Measurements from ENCODE around the gene CCDC190.

CCDC190 gene

GRCh38 chr1:162849711-162850110, 11.3 kb downstream of the CCDC190 start:
- Histone ChIP-seq H2AFZ (ENCODE audit: low read depth, low read length, severe bottlenecking) (no peak overlapping the region), H3K79me2 (ENCODE audit: insufficient read depth, low read length) (no peaks in the 10 kb centered on the region), H3F3A (ENCODE audit: insufficient read depth) (no peaks in the 10 kb centered on the region), H3K9me2 (replicated peaks; ENCODE audit: insufficient read depth, low read length) (no peaks in the 10 kb centered on the region), H3K27ac (ENCODE audit: low read depth, low read length) (no peak overlapping the region), H3K9ac (ENCODE audit: low read length) (no peak overlapping the region), H4K20me1 (ENCODE audit: low read depth, low read length) (no peaks in the 10 kb centered on the region), H3K9me3 (ENCODE audit: insufficient read depth, low read length) (no peaks in the 10 kb centered on the region), H3K4me2 (ENCODE audit: low read depth, low read length, poor library complexity, severe bottlenecking) (no peak overlapping the region), H3K27me3 (ENCODE audit: low read length) (no peaks in the 10 kb centered on the region), H3K36me3 (ENCODE audit: low read length) (no peaks in the 10 kb centered on the region), H3K4me3 (ENCODE audit: insufficient read depth, low read length, poor library complexity, severe bottlenecking) (no peak overlapping the region)
- TF ChIP-seq CTCF (IDR thresholded peaks at IDR 0.05; ENCODE audit: insufficient read depth, low read length, poor library complexity, severe bottlenecking): no peak
- no peak for TF ChIP-seq EZH2phosphoT487 (conservative IDR thresholded peaks at IDR 0.05; ENCODE audit: low read length)

GRCh38 chr1:162847839-162848453, 13.0 kb downstream of the CCDC190 start:
- H3K4me3 ChIP-seq (ENCODE audit: insufficient read depth, low read length, poor library complexity, severe bottlenecking): no peak overlapping the region
- H3K27me3 ChIP-seq (ENCODE audit: low read length): no peaks in the 10 kb centered on the region
- peak; percentile 90 for TF ChIP-seq CTCF (IDR thresholded peaks at IDR 0.05; ENCODE audit: insufficient read depth, low read length, poor library complexity, severe bottlenecking)
- no peak for TF ChIP-seq EZH2phosphoT487 (conservative IDR thresholded peaks at IDR 0.05; ENCODE audit: low read length)
- no peaks in the 10 kb centered on the region for H3F3A ChIP-seq (ENCODE audit: insufficient read depth)
- H2AFZ ChIP-seq (ENCODE audit: low read depth, low read length, severe bottlenecking): no peak overlapping the region
- no peak overlapping the region for H3K27ac ChIP-seq (ENCODE audit: low read depth, low read length)
- H3K4me2 ChIP-seq (ENCODE audit: low read depth, low read length, poor library complexity, severe bottlenecking): no peak overlapping the region
- no peak overlapping the region for H3K9ac ChIP-seq (ENCODE audit: low read length)
- H3K9me3 ChIP-seq (ENCODE audit: insufficient read depth, low read length): no peaks in the 10 kb centered on the region
- H3K79me2 ChIP-seq (ENCODE audit: insufficient read depth, low read length): no peaks in the 10 kb centered on the region
- no peaks in the 10 kb centered on the region for H3K9me2 ChIP-seq (replicated peaks; ENCODE audit: insufficient read depth, low read length)
- H3K36me3 ChIP-seq (ENCODE audit: low read length): no peaks in the 10 kb centered on the region
- no peaks in the 10 kb centered on the region for H4K20me1 ChIP-seq (ENCODE audit: low read depth, low read length)

GRCh38 chr1:162846256-162847212, 14.4 kb downstream of the CCDC190 start:
- H3K27ac ChIP-seq (ENCODE audit: low read depth, low read length): no peak overlapping the region
- TF ChIP-seq EZH2phosphoT487 (conservative IDR thresholded peaks at IDR 0.05; ENCODE audit: low read length) (no peak), CTCF (IDR thresholded peaks at IDR 0.05; ENCODE audit: insufficient read depth, low read length, poor library complexity, severe bottlenecking) (no peak)
- H3K79me2 ChIP-seq (ENCODE audit: insufficient read depth, low read length): no peaks in the 10 kb centered on the region

More at GRCh38 chr1:162846256-162847212, 14.4 kb downstream of the CCDC190 start:
- no peak overlapping the region for H2AFZ ChIP-seq (ENCODE audit: low read depth, low read length, severe bottlenecking)
- no peaks in the 10 kb centered on the region for H3K9me3 ChIP-seq (ENCODE audit: insufficient read depth, low read length)
- H3K4me3 ChIP-seq (ENCODE audit: insufficient read depth, low read length, poor library complexity, severe bottlenecking): no peak overlapping the region
- H3K4me2 ChIP-seq (ENCODE audit: low read depth, low read length, poor library complexity, severe bottlenecking): no peak overlapping the region
- H3K9ac ChIP-seq (ENCODE audit: low read length): no peak overlapping the region
- H3F3A ChIP-seq (ENCODE audit: insufficient read depth): no peaks in the 10 kb centered on the region
- H3K27me3 ChIP-seq (ENCODE audit: low read length): no peaks in the 10 kb centered on the region
- no peaks in the 10 kb centered on the region for H3K36me3 ChIP-seq (ENCODE audit: low read length)
- no peaks in the 10 kb centered on the region for H4K20me1 ChIP-seq (ENCODE audit: low read depth, low read length)
- no peaks in the 10 kb centered on the region for H3K9me2 ChIP-seq (replicated peaks; ENCODE audit: insufficient read depth, low read length)

Data from SU-DHL-6 (cell line).